A549 (cell line): Measurements from ENCODE around the gene SF1.

Experiments used
- CHD2 ChIP-seq: fragments of 150-350 bp; IDR thresholded peaks from 2 replicates; pipeline ENCODE4 v1.6.1; 2014; ENCODE audit warnings: low read length; ENCODE audit not compliant: partially characterized antibody
- FOSL2 ChIP-seq, 2 experiments: fragments of 450-650 bp in 1 of 2; fragments of >200 bp in 1 of 2; sonication (Bioruptor Twin) in 1 of 2; formaldehyde crosslinking; IDR thresholded peaks; 2 replicates each; pipeline versions ENCODE4 v1.5.0 to v1.6.1; 2016 to 2020; ENCODE audit warnings: mild to moderate bottlenecking in 1 of 2, moderate library complexity in 1 of 2
- NFE2L2 ChIP-seq: fragments of 150-350 bp; conservative IDR thresholded peaks from 2 replicates; pipeline ENCODE4 v1.6.1; 2014; ENCODE audit warnings: low read length
- POLR2A ChIP-seq: IDR thresholded peaks from 2 replicates; pipeline ENCODE4 v1.6.1; 2012; ENCODE audit warnings: mild to moderate bottlenecking, low read length
- RAD21 ChIP-seq, 2 experiments: fragments of >200 bp in 1 of 2; sonication (Bioruptor Twin) in 1 of 2; formaldehyde crosslinking in 1 of 2; IDR thresholded peaks in 1 of 2; conservative IDR thresholded peaks in 1 of 2; 2 replicates in 1 of 2; 3 replicates in 1 of 2; pipeline ENCODE4 v1.6.1; 2012 to 2018; ENCODE audit warnings: inconsistent platforms in 1 of 2
- RCOR1 ChIP-seq: fragments of 150-350 bp; IDR thresholded peaks from 2 replicates; pipeline ENCODE4 v1.6.1; 2014; ENCODE audit warnings: antibody characterized with exemption, low read length, low read depth
- RFX5 ChIP-seq: fragments of 450-650 bp; IDR thresholded peaks from 2 replicates; pipeline ENCODE4 v1.7.1; 2014; ENCODE audit warnings: antibody characterized with exemption, mild to moderate bottlenecking, moderate library complexity
- SMC3 ChIP-seq: fragments of >200 bp; sonication (Bioruptor Twin); formaldehyde crosslinking; IDR thresholded peaks from 3 replicates; pipeline ENCODE4 v1.6.1; 2018; ENCODE audit warnings: inconsistent platforms
- TF ChIP-seq, protein P1 (sequence below): fragments of >200 bp; sonication (Bioruptor Twin); formaldehyde crosslinking; IDR thresholded peaks from 3 replicates; pipeline ENCODE4 v1.5.1; 2016
- TF ChIP-seq, protein P2 (sequence below): IDR thresholded peaks from 2 replicates; pipeline ENCODE4 v1.6.1; 2012
- TF ChIP-seq, protein P3 (sequence below): fragments of 450-650 bp; IDR thresholded peaks from 2 replicates; pipeline ENCODE4 v1.6.1; 2014; ENCODE audit warnings: antibody characterized with exemption

- TF ChIP-seq RCOR1 (no peak), RAD21 (conservative IDR thresholded peaks at IDR 0.05 in 1 of 2, IDR thresholded peaks at IDR 0.05 in 1 of 2) (no peak), FOSL2 (IDR thresholded peaks at IDR 0.05) (no peak), FOSL2 (CRISPR knock-in tag; IDR thresholded peaks at IDR 0.05) (no peak), POLR2A (no peak), RFX5 (no peak), SMC3 (no peak), CHD2 (no peak), NFE2L2 (no peak)
- TF ChIP-seq, protein P1, sequence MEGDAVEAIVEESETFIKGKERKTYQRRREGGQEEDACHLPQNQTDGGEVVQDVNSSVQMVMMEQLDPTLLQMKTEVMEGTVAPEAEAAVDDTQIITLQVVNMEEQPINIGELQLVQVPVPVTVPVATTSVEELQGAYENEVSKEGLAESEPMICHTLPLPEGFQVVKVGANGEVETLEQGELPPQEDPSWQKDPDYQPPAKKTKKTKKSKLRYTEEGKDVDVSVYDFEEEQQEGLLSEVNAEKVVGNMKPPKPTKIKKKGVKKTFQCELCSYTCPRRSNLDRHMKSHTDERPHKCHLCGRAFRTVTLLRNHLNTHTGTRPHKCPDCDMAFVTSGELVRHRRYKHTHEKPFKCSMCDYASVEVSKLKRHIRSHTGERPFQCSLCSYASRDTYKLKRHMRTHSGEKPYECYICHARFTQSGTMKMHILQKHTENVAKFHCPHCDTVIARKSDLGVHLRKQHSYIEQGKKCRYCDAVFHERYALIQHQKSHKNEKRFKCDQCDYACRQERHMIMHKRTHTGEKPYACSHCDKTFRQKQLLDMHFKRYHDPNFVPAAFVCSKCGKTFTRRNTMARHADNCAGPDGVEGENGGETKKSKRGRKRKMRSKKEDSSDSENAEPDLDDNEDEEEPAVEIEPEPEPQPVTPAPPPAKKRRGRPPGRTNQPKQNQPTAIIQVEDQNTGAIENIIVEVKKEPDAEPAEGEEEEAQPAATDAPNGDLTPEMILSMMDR, result no peak
- TF ChIP-seq, protein P2, sequence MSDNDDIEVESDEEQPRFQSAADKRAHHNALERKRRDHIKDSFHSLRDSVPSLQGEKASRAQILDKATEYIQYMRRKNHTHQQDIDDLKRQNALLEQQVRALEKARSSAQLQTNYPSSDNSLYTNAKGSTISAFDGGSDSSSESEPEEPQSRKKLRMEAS, result no peak
- TF ChIP-seq, protein P3, sequence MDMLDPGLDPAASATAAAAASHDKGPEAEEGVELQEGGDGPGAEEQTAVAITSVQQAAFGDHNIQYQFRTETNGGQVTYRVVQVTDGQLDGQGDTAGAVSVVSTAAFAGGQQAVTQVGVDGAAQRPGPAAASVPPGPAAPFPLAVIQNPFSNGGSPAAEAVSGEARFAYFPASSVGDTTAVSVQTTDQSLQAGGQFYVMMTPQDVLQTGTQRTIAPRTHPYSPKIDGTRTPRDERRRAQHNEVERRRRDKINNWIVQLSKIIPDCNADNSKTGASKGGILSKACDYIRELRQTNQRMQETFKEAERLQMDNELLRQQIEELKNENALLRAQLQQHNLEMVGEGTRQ, result no peak
These were observed 24.0 kb downstream of the SF1 start for GRCh38 chr11:64754124-64754918.
